WTC11 (cell line): ENCODE data around the gene ZFHX3. TPM values are rescaled to one million over a fixed set of nuclear protein-coding genes. Genes with fewer than 3 reads are reported as not detected.

Experiments
- ATAC-seq: fragments of 200-7000 bp; cut with Tn5 transposase; 2 replicates; pipeline ENCODE4 v1.10.0; 2021; ENCODE audit warnings: mild to moderate bottlenecking, moderate library complexity
- CTCF ChIA-PET: fragments of 300-600 bp; sonication (Branson Sonifier 250); formaldehyde crosslinking; loops from one replicate; lab custom pipeline; 2021; ENCODE audit warnings: antibody characterized with exemption; lab: Charles Lee
- POLR2A ChIA-PET: fragments of 350-600 bp; sonication (Branson Sonifier 250); formaldehyde crosslinking; loops from one replicate; lab custom pipeline; 2021; ENCODE audit warnings: antibody characterized with exemption; lab: Charles Lee
- DNase-seq: peaks from one replicate; pipeline ENCODE4 v3.0.0; 2021; ENCODE audit warnings: low spot score
- H3K27ac Mint-ChIP-seq: 2 replicates; pipeline ENCODE4 v1.8.0; 2021; ENCODE audit warnings: mixed read lengths
- H3K27me3 Mint-ChIP-seq: 2 replicates; pipeline ENCODE4 v1.8.0; 2021; ENCODE audit warnings: low read depth, mild to moderate bottlenecking, moderate library complexity, mixed read lengths
- H3K36me3 Mint-ChIP-seq: 2 replicates; pipeline ENCODE4 v1.8.0; 2021; ENCODE audit warnings: mixed read lengths
- H3K4me1 Mint-ChIP-seq: 2 replicates; pipeline ENCODE4 v1.8.0; 2022; ENCODE audit warnings: mixed read lengths
- H3K4me3 Mint-ChIP-seq: 2 replicates; pipeline ENCODE4 v1.8.0; 2021; ENCODE audit warnings: mild to moderate bottlenecking, moderate library complexity, mixed read lengths
- H3K9me3 Mint-ChIP-seq: 2 replicates; pipeline ENCODE4 v1.8.0; 2021; ENCODE audit warnings: mixed read lengths
- ATF1 ChIP-seq: sonication (generic); formaldehyde crosslinking; IDR thresholded peaks from 2 replicates; pipeline ENCODE4 v1.8.1; 2023; ENCODE audit warnings: mild to moderate bottlenecking, moderate library complexity, missing genetic modification reagents
- CDX4 ChIP-seq: fragments of 250-450 bp; sonication (Bioruptor Pico); IDR thresholded peaks from 2 replicates; pipeline ENCODE4 v1.9.0; 2021; ENCODE audit warnings: moderate library complexity, mild to moderate bottlenecking, inconsistent platforms, borderline replicate concordance
- E2F1 ChIP-seq: sonication (generic); formaldehyde crosslinking; IDR thresholded peaks from 2 replicates; pipeline ENCODE4 v1.8.0; 2022; ENCODE audit warnings: mild to moderate bottlenecking, missing genetic modification reagents
- E2F5 ChIP-seq: sonication (generic); formaldehyde crosslinking; IDR thresholded peaks from 2 replicates; pipeline ENCODE4 v1.8.1; 2022; ENCODE audit warnings: mild to moderate bottlenecking, moderate library complexity, missing genetic modification reagents
- ELF4 ChIP-seq: sonication (generic); formaldehyde crosslinking; IDR thresholded peaks from 2 replicates; pipeline ENCODE4 v1.8.1; 2022; ENCODE audit warnings: low read depth, mild to moderate bottlenecking, moderate library complexity, missing genetic modification reagents
- ESRRA ChIP-seq: sonication (generic); formaldehyde crosslinking; IDR thresholded peaks from 2 replicates; pipeline ENCODE4 v1.8.1; 2022; ENCODE audit warnings: mild to moderate bottlenecking, missing genetic modification reagents, borderline replicate concordance
- ETV6 ChIP-seq: sonication (generic); formaldehyde crosslinking; IDR thresholded peaks from 2 replicates; pipeline ENCODE4 v1.8.1; 2022; ENCODE audit warnings: mild to moderate bottlenecking, missing genetic modification reagents
- FOXP1 ChIP-seq: sonication (generic); formaldehyde crosslinking; IDR thresholded peaks from 2 replicates; pipeline ENCODE4 v1.8.0; 2022; ENCODE audit warnings: missing genetic modification reagents, mild to moderate bottlenecking, moderate library complexity, borderline replicate concordance
- KAT7 ChIP-seq: sonication (generic); formaldehyde crosslinking; IDR thresholded peaks from 2 replicates; pipeline ENCODE4 v1.8.1; 2023; ENCODE audit warnings: missing genetic modification reagents, mild to moderate bottlenecking, borderline replicate concordance
- PRDM15 ChIP-seq: sonication (generic); formaldehyde crosslinking; IDR thresholded peaks from 2 replicates; pipeline ENCODE4 v1.8.0; 2022; ENCODE audit warnings: missing genetic modification reagents
- RELA ChIP-seq: sonication (generic); formaldehyde crosslinking; IDR thresholded peaks from 2 replicates; pipeline ENCODE4 v1.8.1; 2022; ENCODE audit warnings: missing genetic modification reagents, mild to moderate bottlenecking, borderline replicate concordance
- SMAD4 ChIP-seq: sonication (generic); formaldehyde crosslinking; IDR thresholded peaks from 2 replicates; pipeline ENCODE4 v1.8.0; 2022; ENCODE audit warnings: mild to moderate bottlenecking, missing genetic modification reagents
- ZNF138 ChIP-seq: sonication (generic); formaldehyde crosslinking; conservative IDR thresholded peaks from 2 replicates; pipeline ENCODE4 v1.8.1; 2022; ENCODE audit warnings: mild to moderate bottlenecking, moderate library complexity, missing genetic modification reagents
- ZNF396 ChIP-seq: fragments of 250-450 bp; sonication (Bioruptor Pico); IDR thresholded peaks from 2 replicates; pipeline ENCODE4 v1.8.0; 2021; ENCODE audit warnings: mild to moderate bottlenecking, moderate library complexity, borderline replicate concordance
- ZNF532 ChIP-seq: fragments of 250-450 bp; sonication (Bioruptor Pico); IDR thresholded peaks from 2 replicates; pipeline ENCODE4 v1.9.0; 2021; ENCODE audit warnings: mild to moderate bottlenecking, borderline replicate concordance
- total RNA-seq: library from RNA; stranded (reverse); gene quantifications from 3 replicates; pipeline ENCODE4 v1.2.3, GENCODE V29; 2021
- TF ChIP-seq, protein P1 (sequence below): sonication (generic); formaldehyde crosslinking; conservative IDR thresholded peaks from 2 replicates; pipeline ENCODE4 v1.8.1; 2022; ENCODE audit warnings: mild to moderate bottlenecking, missing genetic modification reagents

Gene ZFHX3
- total RNA-seq, 1 experiment from 2014 or later: 5.7 TPM

DNA sequence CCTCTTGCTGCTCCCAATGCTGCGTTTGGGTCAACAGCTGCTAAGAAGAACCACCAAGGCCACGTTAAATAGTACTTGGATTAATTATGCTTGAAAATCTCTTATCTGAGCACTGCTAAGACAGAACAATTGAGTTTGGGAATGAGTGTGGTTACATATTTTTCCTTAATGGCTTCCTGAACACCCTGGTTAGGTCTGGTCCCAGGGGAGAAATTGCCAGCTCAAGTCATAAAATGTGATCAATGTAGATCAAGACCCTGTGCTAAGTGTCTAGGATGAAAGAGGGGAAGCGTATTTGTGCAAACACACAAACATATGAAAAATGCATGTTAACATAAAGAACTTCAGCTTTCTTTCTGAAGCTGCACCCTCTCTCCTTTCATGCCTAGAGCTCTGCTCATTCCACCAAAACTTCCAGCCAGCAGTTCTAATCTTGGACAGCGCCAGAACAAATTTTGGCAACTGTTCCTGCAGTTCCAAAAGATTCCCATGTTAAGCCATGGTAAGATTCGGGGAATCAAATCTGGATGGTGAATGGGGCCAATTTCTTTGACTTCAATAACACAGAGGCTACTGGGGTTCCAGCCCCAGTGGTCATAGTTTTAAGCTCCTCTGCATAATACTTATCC, 72.0 kb downstream of the ZFHX3 start (continued):
- no peak for TF ChIP-seq ESRRA (CRISPR knock-in tag)
- TF ChIP-seq RELA (CRISPR knock-in tag): no peak
- no peak for TF ChIP-seq ATF1 (CRISPR knock-in tag)
- no peak for TF ChIP-seq PRDM15

GRCh38 chr16:72974142-72974769, 73.7 kb downstream of the ZFHX3 start:
- ATAC-seq (no peak), DNase-seq (no peak)
- Mint-ChIP-seq H3K27me3 (no peaks in the 10 kb centered on the region), H3K27ac (no peak overlapping the region), H3K4me3 (no peak overlapping the region), H3K36me3 (no peaks in the 10 kb centered on the region), H3K4me1 (no peaks in the 10 kb centered on the region), H3K9me3 (no peaks in the 10 kb centered on the region)
- ChIA-PET POLR2A (interaction anchor here (0.6 kb wide), 1 partner anchor 1018 kb away, joined by 5 read pairs; no protein-coding TSS in a partner anchor), CTCF (interaction anchor here (0.7 to 3.9 kb wide), 4 partner anchors 13 to 142 kb away, joined by 3 to 18 read pairs (median 6); no protein-coding TSS in a partner anchor)
- TF ChIP-seq, protein P1, sequence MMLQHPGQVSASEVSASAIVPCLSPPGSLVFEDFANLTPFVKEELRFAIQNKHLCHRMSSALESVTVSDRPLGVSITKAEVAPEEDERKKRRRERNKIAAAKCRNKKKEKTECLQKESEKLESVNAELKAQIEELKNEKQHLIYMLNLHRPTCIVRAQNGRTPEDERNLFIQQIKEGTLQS (CRISPR knock-in tag): no peak
- TF ChIP-seq KAT7 (no peak), CDX4 (CRISPR knock-in tag) (no peak), SMAD4 (CRISPR knock-in tag) (no peak), ELF4 (CRISPR knock-in tag) (no peak), ZNF138 (no peak), ZNF532 (CRISPR knock-in tag) (no peak)

DNA sequence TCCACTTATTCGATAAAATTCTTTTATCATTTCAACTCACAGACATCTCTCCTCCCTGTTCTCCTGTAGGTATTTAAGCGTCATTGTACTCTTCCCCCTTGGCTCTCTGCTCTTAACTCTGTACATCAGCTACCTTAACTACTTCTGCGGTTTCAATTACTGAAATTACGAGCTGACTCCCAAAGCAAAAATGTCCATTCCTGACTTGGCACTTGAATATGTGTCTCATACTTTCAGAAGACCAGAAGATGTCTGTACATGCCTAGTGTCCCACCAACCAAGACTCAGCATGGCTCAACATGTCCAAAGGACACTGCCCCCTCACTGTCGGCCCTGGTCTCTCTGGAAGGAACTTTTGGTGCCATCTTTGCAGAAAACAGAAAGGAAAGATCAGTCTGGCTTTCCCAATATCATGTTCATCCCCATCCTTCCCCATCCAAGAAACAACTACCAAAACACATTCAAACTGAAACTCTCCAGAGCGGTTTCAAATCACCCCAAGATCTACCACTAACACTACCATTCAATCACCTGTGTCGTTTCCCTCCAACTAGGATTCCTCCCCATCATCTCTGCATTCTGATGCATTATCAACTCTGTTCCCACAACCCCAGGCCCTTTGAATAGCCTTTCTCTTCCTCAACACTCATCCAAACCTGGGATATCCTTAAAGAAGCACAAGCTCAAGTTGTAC, 74.9 kb downstream of the ZFHX3 start:
- DNase-seq: no peak
- H3K9me3 Mint-ChIP-seq: no peaks in the 10 kb centered on the region
- no peaks in the 10 kb centered on the region for H3K4me1 Mint-ChIP-seq
- H3K4me3 Mint-ChIP-seq: no peak overlapping the region
- no peaks in the 10 kb centered on the region for H3K27me3 Mint-ChIP-seq
- no peak overlapping the region for H3K27ac Mint-ChIP-seq
- no peaks in the 10 kb centered on the region for H3K36me3 Mint-ChIP-seq
- ChIA-PET CTCF (interaction anchor here (3.9 kb wide), 1 partner anchor 22 kb away, joined by 18 read pairs; no protein-coding TSS in a partner anchor), POLR2A (no interaction called here)
- ATAC-seq: no peak
- no peak for TF ChIP-seq ETV6 (CRISPR knock-in tag)
- TF ChIP-seq ZNF396: no peak
- TF ChIP-seq RELA (CRISPR knock-in tag): no peak
- no peak for TF ChIP-seq ELF4 (CRISPR knock-in tag)
- no peak for TF ChIP-seq FOXP1
- TF ChIP-seq E2F1: no peak
- TF ChIP-seq E2F5 (CRISPR knock-in tag): no peak
